ENCODE data around the gene TNIK.

TNIK gene

DNA sequence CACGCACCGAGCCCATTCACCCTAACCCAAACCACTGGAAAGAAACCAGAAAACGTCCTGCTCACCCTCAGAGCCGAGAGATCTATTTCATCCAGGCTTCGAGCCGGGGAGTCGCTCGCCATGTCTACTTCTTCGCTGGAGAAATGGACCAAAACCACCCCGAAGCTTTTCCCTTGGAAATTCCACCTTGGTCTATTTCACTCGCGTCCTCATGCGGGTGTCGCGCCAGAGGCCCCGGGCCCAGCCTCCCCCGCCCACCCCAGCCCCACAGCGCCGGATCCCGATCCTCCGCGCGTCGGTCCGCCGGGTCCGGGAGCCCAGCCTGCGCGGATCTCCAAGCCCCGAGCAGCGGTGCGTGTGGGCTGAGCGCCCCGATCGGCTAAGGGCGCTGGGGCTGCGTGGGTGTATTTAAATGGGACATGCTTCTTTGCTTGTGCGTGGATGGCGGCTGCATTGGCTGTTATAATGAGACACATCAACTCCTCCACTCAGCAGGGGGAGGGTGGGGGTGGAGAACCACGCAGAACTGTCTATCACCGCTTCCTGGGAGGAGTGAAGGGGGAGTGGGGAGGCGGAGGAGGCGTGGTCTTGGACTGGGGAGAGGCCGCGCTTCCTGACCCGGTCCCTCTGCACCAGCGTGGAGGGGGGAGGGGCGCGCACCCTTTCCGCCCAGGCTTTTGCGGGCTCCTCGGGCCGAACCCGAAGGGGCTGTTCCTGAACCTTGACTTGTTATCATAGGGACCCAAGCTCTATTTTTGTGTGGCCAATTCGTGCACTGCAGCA, at the start of gene TNIK:
Gene TNIK (minus strand): TSS at position 464 of the 783 bp plus-strand sequence. CDS start 342 bp downstream, at position 122.
- DNase-seq = peak; percentile 46

DNA sequence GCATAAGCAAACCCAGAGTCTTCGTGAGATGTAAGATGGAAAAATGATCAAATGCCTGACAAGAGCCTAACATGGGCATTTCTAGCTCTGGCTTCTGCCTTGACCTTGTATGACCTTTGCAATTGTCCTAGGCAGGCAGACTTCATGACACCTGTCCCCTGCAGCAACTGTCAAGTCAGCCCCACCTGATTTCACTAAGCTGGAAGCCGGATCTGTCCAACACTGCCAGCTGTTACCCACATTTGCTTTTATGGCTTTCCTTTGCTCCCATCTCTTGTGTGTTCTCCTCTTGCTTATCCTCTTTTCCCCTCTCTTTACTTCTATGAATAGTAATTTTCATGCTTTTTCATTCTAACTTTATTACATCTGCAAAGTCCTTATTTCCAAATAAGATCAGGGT, 48.5 kb upstream of the TNIK start:
- no peak for DNase-seq

DNA sequence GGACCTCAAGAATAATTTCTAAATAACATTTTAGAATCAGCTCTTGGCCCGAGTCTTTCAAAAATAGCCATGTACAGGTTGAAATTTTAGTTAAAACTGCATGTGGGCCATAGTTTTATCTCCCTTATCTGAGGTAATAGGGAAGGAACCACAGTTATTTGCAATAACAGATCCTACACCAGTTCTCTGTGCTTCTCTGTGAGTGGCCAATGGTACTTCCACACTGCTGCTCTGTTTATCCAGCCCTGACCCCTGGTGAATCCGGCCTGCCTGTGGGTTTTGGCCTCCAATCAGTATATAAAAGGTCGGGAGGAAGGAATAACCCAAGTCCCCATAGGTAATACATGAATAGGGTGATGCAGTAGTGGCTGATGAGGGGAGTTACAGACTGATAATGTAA, 48.0 kb upstream of the TNIK start:
- DNase-seq = no peak

DNA sequence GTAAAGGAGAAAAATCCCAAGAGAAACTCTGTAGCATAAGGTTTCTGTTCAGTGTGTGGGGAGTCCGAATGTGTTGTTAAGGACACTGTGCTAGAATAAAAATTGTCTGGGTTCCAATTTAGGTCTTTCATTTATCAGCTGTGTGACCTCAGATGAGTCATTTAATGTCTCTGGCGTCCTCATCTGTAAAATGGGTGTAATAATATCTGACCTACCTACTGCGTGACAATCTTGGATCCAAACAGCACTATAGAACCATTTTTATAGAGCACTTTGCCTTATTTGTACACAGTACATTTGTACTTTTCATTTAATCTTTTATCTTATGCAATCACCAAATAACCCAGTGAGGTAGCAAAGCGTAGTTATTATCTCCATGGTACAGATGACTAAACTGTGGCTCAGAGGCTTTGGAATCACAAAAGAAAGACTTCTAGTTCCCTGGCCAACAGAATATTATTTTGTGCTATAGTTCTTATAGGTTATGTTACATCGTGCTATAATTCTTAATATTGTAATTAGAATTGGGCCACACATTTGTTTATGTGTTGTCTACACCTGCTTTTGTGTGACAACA, 46.6 kb upstream of the TNIK start:
- no peak for DNase-seq

DNA sequence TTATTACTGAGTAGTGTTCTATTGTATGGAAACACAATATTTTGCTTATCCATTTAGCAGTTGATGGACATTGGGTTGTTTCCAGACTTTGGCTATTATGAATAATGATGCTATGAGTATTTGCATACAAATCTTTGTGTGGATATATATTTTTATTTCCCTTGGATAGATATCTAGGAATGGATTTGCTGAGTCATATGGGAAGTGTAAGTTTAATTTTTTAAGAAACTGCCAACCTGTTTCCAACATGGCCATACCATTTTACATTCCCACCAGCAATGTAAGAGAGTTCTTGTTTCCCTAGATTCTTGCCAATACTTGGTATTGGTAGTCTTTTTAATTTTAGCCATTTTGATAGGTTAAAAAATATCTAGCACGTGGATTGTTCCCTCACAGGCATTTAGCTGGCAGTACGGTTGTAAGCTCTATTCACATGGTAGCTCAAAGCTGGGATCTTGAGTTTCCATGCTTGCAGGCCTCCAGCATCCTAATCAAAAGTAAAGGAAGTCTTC, 45.7 kb upstream of the TNIK start:
- DNase-seq = no peak

DNA sequence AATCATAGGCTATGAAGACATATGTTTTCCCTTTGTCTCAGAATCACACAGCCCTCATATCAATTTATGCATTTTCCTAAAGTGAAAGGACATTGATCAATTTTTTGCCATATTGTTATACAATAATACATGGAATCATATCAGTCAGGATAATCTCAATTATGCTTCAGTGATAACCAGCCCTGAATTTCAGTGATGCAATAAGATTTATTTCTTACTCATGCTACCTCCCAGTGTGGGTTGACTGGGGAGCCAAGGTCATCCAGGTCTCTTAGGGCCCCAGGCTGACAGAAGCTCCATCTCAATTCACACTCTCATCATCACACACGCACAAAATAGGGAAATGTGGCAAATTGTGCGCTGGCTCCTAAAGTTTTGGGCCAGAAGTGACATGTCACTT, 44.2 kb upstream of the TNIK start:
- no peak for DNase-seq

DNA sequence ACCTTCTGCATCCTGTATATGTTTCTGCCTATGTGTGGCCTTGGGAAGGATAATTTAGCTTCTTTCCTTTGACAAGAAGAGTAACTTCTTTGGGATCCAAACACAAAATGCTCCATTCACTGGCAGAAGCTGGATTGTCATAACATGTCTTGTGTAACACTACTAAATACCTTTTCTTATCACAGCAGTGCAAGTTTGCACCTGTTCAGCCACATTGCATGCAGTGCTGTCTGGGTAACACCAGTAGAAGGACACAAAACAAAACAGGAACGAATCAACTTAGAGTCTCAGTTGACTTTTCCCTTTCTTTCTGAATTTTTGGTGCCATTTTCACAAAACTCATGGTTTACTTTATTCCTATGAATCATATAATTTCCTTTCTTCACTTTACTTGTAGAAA, 43.6 kb upstream of the TNIK start:
- no peak for DNase-seq

DNA sequence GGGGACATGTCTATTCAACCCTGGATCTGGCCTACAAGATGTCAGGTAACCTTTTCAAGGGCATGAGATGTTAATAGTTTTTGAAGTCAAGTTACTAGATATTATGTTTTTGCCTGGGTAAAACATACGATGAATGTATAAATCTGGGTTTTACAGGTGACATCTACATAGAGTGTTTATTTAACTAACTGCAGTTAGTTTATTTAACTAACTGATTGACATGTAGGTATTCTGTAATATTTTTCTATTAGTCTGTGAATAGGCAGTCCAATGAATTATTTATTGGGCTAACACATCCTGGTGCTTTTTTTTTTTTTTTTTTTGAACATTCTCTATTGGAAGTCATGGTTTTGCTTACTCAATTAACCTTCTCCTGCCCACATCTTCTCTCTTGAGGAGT, 38.7 kb upstream of the TNIK start:
- no peak for DNase-seq

DNA sequence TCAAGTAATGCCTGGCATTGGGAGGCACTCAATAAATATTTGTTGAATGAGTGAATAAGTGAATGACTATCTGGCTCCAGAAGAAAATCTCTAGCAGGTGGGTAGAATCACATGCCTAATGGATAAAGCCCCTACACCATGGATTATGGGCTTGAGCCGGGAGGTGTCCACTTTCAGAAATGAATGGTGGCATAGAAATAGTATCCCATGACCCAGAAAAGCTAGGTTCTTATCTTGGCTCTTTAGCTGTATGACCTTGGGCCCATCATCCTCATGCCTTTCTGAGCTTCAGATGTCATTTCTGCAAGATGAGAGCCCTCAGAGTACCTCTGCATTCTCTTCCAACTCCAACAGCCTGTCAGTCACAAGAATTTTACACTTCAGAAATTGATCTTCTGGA, 37.3 kb upstream of the TNIK start:
- no peak for DNase-seq

DNA sequence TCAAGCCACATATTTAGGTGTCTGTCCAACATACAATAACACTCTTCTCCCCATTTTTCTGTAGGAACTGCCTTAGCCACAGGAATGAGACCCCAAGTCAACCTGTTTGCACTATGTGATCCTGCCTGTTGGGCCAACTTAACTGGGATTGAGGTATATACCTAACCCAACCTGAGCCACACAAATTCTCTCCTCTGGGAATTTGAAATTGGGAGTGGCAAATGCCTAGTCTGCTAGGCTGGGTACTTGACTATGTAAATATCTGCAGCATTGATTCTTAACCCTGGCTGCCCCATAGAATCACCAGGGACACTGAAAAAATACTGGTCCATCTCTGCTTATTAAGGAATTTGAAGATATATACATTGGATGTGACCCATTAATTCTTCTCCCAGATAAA, 35.2 kb upstream of the TNIK start:
- DNase-seq = no peak

DNA sequence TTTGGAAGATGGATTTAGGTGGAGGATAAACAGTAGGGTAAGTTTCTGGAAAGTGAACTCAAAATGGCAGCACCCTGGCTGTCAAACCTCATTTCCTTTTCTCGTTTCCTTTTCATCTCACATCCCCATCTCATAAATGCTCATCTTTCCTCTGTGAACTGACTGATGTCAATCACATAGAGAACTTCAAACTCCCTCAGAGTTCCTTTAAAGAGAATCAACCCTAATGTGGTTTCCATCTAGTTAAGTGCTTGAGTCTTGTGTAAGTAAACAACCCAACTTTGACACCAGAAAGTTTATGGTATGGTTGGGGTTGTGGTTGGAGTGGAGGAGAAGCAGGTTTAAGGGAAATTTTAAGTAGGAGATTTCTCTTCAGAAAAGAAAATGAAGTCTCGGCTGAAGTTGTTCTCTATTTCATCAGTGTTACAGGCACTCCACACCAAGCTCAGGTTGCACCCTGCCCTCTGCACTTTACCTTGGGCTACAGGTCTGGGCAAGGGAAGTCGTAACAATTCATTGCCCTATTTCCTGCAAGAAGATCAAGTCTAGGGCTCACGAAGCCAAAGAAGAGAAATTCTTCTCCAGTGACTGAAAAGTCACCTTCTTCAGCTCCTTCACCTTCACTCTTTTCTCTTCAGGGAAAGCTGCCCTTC, 34.4 kb upstream of the TNIK start:
- no peak for DNase-seq

DNA sequence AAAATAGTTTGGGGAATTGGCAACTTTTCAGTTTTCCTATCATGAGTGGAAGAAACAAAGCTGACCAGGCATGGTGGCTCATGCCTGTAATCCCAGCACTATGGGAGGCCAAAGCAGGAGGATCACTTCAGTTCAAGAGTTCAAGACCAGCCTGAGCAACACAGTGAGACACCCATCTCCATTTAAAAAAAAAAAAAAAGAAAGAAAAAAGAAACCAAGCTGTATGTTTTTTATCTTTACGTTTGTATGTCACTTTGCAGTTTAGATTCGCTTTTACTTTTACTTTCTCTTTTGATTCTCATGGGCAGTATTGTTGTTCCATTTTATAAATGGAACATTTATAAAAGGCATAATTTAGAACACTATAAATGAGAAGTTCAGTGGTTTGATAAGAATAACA, 31.2 kb upstream of the TNIK start:
- DNase-seq = no peak

DNA sequence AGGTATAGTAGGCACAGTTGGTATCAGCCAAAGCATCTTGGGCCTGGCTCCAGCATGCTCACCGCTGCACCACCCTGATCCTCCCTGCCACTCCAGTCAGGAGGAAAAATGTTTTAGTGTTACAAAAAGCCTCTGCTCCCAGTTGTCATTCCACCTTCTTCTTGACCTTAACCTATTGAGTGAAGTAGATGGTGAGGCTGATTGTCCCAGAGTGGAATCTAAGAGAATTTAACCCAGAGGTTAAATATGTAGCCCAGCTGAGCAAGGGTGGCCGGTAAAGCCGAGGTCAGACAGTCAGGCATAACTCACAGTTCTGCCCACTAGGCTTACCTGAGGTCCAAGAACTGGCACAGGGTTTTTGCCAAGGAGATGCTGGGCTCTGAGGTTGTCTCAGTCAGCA, 30.7 kb upstream of the TNIK start:
- no peak for DNase-seq

DNA sequence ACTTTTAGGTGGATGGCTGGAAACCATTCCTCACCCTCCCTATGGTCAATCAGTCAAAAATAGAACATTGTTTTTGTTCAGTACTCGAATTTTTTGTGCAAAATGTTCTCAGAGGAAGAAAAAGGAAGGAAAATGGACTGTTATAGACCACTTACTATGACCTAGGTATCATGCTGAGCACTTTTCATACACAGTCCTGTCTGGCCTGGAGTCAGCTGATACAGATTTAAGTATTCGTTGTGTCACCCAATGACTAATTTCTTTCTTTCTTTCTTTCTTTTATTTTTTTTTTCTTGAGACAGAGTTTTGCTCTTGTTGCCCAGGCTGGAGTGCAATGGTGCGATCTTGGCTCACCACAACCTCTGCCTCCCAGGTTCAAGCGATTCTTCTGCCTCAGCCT, 29.1 kb upstream of the TNIK start:
- no peak for DNase-seq

DNA sequence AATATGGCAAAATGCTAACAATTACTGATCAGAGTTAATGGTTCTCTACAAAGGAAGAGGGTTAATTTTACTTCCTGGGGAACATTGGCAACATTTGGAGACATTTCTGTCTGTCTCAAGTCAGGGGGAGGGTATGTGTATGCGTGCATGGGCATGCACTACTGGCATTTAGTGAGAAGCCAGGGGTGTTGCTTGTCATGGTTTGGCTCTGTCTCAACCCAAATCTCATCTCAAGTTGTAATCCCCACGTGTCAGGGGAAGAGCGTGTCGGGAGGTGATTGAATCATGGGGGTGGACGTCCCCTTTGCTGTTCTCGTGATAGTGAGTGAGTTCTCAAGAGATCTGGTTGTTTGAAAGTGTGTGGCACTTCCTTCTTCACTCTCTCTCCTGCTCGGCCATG, 28.3 kb upstream of the TNIK start:
- no peak for DNase-seq

DNA sequence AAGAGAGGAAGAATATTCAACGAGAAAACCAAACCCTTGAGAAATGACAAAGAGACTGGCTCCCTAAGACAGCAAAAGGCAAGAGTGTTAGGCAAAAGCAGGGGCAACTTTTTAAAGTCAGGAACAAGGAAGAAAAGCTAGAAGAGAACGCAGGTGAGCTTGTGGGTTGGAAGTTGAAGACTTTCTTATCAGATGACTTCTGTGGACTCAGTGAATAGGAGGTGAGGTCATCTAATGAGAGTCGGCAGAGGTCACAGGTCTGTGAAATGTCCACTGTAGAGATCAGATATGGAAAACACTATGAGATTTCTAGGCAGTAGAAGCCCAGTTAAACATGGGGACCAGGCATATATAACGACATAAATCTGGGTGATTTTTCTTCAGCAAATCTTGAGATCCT, 27.2 kb upstream of the TNIK start:
- DNase-seq = no peak

DNA sequence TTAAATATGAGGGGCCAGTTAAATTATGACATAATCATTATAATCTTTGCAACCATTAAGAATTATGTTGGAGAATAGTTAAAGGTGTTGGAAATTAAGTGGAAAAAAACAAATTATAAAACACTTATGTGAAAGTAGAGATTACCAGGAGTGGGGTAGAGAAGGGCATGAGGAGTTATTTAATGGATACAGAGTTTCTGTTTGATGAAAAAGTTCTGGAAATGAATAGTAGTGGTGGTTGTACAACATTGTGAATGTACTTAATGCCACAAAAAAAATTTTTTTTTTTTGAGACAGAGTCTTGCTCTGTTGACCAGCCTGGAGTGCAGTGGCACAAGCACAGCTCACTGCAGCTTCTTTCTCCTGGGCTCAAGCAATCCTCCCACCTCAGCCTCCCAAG, 25.1 kb upstream of the TNIK start:
- no peak for DNase-seq

DNA sequence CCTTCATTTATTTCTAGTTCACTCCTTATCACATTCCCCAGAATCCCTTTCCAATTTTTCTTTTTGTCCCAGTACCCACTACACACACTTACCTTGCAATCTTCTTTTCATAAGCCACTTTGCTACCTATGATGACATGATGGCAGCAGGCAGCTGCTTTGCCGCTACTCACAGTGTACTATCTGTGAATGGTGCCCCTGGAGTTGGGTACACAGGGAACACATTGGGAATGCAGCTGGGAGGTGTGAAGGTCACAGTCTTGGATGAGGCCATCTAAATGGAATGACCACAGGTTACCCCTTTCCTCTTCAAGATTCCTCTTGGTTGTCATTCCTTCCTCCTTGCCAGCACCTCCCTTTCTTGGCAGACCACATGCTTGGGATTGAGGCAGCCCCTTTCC, 20.8 kb upstream of the TNIK start:
- no peak for DNase-seq

DNA sequence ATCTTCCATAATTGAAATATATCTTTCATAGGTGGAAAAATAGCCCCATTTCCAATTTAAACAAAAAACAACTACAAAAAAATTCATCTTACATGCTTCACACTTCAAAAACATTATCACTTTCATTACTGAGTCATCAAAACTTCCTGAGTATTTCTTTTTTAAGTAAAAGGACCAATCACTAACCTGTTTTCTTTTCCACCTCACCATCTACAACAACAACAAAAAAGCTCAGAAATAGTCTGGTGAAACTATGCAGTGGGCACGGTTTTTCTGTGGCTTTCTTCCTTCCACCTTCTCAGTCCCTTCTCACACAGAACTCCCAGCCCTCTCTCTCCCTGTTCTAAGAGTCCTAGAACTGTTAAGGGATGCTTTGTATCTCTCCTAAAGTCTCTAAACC, 20.3 kb upstream of the TNIK start:
- no peak for DNase-seq

DNA sequence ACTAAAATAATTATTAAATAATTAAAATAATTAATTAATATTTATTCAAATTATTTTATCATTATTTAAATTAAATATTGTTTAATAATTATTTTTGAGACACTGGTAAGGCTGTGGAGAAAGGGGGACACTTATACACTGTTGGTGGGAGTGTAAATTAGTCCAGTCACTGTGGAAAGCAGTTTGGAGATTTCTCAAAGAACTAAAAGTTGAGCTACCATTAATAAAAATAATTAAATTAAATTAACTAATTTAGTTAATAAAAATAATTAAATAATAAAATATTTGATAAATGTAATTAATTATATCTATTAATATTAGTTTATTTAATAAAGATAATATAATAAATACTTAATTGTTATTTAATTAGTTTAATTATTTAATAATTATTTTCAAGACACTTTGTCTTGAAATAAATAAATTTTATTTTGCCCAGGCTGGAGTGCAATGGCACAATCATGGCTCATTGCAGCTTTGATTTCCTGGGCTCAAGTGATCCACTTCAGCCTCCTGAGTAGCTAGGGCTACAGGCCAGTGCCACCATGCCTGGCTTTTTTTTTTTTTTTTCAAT, 16.4 kb upstream of the TNIK start:
- DNase-seq = no peak

DNA sequence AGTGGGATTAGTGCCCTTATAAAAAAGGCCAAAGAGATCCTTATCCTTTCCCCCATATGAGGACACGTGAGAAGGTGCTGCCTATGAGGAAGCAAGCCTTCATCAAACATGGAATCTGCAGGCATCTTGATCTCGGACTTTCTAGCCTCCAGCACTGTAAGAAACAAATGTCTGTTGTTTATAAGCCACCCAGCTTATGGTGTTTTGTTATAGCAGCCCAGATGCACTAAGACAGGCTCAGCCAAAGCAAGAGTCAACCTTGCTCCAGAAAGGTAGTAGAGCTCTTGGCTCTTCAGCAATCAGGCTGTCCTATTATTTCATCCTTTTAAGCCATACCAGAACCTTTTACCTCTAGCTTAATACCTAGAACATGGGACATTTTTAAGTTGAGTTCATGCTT, 12.3 kb upstream of the TNIK start:
- no peak for DNase-seq

DNA sequence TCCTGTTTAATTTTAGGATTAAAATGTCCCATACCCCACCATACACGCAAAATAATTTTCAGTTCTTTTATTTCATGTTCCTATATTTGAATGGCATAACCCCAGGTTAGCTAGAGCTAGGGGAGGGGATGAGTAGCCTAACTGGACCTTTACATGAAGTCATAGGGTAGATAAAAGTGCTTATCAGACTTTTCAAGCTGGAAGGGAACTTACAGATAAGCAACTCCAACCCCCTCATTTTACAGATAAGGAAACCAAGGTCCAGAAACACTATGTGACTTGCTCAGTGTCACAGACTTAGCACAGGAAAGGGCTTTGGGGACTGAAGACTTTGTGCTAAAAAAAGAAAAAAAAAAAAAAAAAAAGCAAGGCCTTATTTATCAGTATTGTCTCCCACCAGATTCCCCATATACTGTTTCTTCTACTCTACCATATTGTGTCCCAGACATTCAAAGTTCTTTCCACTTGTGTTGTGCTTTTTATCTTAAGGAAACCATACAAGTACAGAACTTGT, 10.6 kb upstream of the TNIK start:
- DNase-seq = no peak

DNA sequence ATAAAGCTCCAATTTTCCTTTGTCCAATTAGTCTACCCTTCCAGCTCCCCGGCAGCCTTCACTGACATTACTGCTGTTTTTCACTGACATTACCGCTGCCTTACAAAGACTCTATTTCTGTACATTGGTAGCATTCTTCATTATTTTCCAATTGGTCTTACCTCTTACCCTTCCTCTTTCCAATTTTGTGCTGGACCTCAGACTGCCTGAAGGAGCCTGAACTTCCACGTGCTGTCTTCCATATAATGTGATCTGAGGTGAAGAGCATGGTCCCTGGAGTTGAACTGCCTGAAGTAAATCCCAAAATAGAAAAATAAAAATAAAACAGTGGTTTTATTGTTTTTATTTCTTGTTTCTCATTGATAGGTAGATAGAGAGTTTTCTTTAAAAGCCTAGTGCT, 9.2 kb upstream of the TNIK start:
- no peak for DNase-seq

All from NCI-H1436 treated with DMSO at 0.1 percent for 48 hours (cell line).